T-helper 1 cell treated with Interleukin-12 subunit alpha and Interleukin-12 subunit beta and Interleukin-4 antibody, amounts not matched to agents 30 μg/mL and 1 μg/mL, for 36 hours (primary cell): ENCODE data around the gene TLE5.
"Not testable (repeated sequence)": the region's sequence is repeated elsewhere in the genome, so short reads cannot be mapped to it uniquely, and the experiment has no call there.

Source experiments
- H3K27ac Mint-ChIP-seq: one replicate; pipeline ENCODE4 v1.8.0; 2021; ENCODE audit warnings: mild to moderate bottlenecking, mixed read lengths
- H3K27me3 Mint-ChIP-seq: one replicate; pipeline ENCODE4 v1.8.0; 2021; ENCODE audit warnings: low read depth, mixed read lengths
- H3K36me3 Mint-ChIP-seq: one replicate; pipeline ENCODE4 v1.8.0; 2021; ENCODE audit warnings: low read depth, mixed read lengths
- H3K4me1 Mint-ChIP-seq: one replicate; pipeline ENCODE4 v1.8.0; 2021; ENCODE audit warnings: low read depth, mixed read lengths
- H3K4me3 Mint-ChIP-seq: one replicate; pipeline ENCODE4 v1.8.0; 2021; ENCODE audit warnings: mild to moderate bottlenecking, moderate library complexity, mixed read lengths
- H3K9me3 Mint-ChIP-seq: one replicate; pipeline ENCODE4 v1.8.0; 2021; ENCODE audit warnings: mixed read lengths

The TLE5 gene

DNA sequence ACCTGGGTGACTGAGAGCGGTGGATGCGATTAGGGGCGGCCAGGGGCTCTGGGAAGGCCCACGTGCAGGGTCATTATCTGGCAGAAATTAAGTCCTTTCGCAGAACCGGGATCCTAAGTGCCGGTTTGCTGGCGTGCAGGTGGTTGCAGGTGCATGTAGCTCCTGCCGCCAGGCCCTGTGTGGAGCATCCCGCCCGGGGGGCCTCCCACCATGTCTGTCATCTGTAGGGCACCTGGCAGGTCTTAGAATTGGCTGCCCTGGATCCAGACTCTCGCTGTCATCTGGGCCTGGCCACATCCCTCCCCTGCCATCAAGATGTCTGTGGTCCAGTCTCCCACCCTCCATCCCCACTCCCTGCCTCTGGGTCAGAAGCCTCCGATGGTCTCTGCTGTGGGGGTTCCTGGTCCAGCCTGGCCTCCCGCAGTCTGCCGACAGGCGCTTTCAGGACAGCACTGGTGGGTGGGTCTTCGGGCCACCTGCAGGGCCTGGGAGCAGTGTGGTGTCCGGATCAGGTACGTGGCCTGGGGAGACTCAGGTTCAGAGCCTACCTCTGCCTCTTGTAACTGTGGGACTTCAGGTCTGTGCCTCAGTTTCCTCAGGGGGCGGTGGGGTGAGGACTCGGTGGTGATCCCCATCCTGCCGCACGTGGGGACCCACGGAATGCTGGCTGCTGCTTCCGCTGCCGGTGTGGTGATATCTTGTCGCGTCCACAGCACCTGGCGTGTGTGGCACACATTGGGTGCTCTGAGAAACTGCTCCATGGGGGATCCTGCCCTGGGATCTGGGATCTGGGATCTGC, 37.3 kb upstream of the TLE5 start:
- no peaks in the 10 kb centered on the region for H3K9me3 Mint-ChIP-seq
- H3K36me3 Mint-ChIP-seq = no peaks in the 10 kb centered on the region
- no peak overlapping the region for H3K4me3 Mint-ChIP-seq
- peaks cover 34% of the 10 kb centered on the region for H3K27me3 Mint-ChIP-seq
- H3K27ac Mint-ChIP-seq = no peak overlapping the region
- peaks cover 18% of the 10 kb centered on the region for H3K4me1 Mint-ChIP-seq

DNA sequence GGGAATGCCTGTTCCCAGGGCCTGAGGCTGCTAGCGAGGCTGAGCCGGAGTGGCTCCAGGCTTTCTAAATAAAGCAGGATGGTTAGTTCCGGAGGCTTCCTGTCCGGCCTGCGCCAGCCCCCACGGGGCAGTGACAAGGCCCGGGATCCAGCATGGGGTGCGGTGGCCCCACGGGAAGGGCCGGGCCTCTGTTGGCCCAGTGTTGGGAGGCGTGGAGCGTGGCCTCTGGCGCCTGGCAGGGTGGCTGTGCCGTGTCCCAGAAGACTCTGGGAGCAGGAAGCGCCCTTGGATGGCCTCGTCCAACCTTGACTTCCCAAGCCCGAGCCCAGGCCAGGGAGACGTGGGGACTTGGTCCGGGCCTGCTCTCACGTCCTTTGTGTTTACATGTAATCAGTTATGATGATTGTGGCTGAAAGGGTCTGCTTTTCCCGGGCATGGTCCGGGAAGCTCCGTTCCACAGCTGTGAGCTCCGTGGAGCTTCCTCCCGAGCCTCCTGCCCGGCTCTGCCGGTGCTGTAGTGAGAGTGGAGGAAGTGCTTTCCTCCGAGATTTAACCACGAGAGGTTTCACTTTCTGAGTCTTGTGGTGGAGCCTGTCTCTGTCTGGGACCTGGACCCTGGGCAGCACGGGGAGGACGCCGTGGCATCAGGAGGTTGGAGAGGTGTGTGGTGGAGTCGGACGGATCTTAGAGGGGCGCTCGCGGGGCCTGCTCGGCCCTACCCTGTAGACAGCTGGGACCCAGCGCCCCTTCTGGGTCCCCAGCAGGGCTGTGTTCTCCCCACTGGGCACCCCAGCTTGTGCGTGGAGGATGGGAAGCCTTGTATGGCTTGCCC, 36.4 kb upstream of the TLE5 start:
- Mint-ChIP-seq H3K9me3 (no peaks in the 10 kb centered on the region), H3K36me3 (no peaks in the 10 kb centered on the region), H3K27me3 (peaks cover 34% of the 10 kb centered on the region), H3K4me1 (peaks cover 16% of the 10 kb centered on the region), H3K4me3 (peak overlapping the region; percentile 23), H3K27ac (no peak overlapping the region)

DNA sequence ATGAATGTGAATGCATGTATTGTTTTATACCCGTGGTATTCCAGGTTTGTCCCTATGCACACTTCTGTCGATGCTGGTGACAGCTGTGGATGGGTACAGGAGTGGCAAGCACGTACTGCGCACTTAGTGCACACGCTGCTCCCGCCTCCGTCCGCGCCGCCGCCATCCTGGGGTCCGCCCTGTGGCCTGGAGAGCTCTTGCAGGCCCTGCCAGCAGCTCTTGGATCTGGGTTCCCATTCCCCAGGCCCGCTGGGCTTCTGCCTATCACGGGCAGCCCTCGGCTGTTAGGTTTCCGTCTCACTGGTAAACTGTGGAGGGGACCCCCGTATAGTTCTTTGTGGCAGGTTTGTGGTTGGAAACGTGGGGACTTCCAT, 35.8 kb upstream of the TLE5 start:
- no peak overlapping the region for H3K4me3 Mint-ChIP-seq
- no peak overlapping the region for H3K27ac Mint-ChIP-seq
- peaks cover 14% of the 10 kb centered on the region for H3K4me1 Mint-ChIP-seq
- H3K27me3 Mint-ChIP-seq = peaks cover 35% of the 10 kb centered on the region
- H3K36me3 Mint-ChIP-seq = no peaks in the 10 kb centered on the region
- no peaks in the 10 kb centered on the region for H3K9me3 Mint-ChIP-seq

DNA sequence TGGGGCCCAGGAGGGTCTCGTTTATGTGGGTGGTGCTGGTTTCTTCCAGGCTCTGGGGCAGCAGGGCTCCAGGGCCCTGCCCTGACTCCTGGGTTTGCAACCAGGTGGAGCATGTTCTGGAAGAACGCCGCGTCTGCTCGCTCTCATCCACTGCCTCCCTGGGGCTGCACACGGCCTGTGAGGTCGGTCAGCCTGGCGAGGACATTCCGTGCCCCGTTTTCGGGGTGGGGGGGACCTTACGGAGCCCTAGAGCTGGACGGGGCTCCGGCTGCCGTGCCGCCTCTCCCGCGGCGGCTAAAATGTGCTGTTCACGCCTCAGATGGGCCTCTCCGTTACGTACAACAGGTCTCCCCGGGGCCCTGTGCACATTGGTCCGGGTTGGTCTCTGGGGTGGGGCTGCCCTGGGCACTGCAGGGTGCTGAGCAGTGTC, 35.2 kb upstream of the TLE5 start:
- Mint-ChIP-seq H3K36me3 (no peaks in the 10 kb centered on the region), H3K4me1 (peaks cover 14% of the 10 kb centered on the region), H3K27ac (no peak overlapping the region), H3K27me3 (peaks cover 41% of the 10 kb centered on the region), H3K9me3 (no peaks in the 10 kb centered on the region), H3K4me3 (no peak overlapping the region)

DNA sequence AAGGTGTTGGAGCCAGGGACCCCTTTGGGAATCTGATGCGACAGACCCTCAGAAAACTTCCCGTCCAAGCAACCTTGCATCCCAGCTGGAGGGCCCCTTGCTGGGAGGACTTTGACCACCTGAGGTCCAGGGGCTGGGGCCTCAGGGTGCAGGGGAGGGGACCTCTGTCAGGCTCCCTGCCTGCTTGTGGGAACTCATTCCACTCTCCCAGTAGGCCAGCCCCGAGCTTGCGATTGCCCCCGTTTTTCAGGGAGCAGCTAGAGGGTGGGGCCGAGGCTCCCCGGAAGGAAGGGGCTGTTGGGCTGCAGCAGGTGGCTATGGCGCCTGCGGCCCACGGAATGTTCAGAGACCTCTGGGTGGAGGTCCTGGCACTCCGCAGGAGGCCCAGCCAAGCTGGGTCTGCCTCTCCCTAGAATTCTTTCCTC, 34.6 kb upstream of the TLE5 start:
- peaks cover 14% of the 10 kb centered on the region for H3K4me1 Mint-ChIP-seq
- no peaks in the 10 kb centered on the region for H3K36me3 Mint-ChIP-seq
- peaks cover 44% of the 10 kb centered on the region for H3K27me3 Mint-ChIP-seq
- no peak overlapping the region for H3K27ac Mint-ChIP-seq
- H3K9me3 Mint-ChIP-seq = no peaks in the 10 kb centered on the region
- H3K4me3 Mint-ChIP-seq = no peak overlapping the region

DNA sequence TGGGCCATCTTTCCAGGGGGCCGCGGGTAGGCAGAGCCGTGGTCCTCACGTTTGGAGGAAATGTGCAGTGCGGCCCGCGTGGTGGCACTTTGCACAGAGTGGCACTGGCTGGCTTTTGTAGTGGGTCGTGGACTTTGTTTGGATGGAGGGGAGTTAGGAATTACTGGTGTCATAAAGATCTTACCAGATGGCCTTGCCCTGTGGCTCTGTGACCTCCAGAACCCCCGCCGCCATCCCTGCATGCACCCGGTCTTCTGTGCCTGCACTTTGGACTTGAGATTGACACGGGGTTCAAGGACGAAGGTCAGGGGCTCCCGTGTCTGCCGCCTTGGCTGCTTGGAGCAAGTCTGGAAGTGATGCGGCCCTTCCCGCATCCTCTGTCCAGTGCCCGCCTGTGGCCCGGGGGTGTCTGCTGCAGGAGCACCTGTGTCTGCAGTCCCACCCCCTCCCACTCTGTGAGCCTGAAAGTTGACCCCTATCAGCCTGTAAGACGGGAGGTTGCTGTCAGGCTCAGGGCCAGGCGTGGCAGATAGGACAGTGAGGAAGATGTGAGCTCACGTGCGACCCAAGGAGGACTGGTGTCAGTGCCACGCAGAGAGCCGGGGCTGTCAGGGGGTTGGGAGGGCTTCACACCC, 34.1 kb upstream of the TLE5 start:
- peak overlapping the region; percentile 43 for H3K4me3 Mint-ChIP-seq
- peaks cover 14% of the 10 kb centered on the region for H3K4me1 Mint-ChIP-seq
- no peaks in the 10 kb centered on the region for H3K9me3 Mint-ChIP-seq
- H3K27me3 Mint-ChIP-seq = peaks cover 41% of the 10 kb centered on the region
- no peak overlapping the region for H3K27ac Mint-ChIP-seq
- no peaks in the 10 kb centered on the region for H3K36me3 Mint-ChIP-seq

DNA sequence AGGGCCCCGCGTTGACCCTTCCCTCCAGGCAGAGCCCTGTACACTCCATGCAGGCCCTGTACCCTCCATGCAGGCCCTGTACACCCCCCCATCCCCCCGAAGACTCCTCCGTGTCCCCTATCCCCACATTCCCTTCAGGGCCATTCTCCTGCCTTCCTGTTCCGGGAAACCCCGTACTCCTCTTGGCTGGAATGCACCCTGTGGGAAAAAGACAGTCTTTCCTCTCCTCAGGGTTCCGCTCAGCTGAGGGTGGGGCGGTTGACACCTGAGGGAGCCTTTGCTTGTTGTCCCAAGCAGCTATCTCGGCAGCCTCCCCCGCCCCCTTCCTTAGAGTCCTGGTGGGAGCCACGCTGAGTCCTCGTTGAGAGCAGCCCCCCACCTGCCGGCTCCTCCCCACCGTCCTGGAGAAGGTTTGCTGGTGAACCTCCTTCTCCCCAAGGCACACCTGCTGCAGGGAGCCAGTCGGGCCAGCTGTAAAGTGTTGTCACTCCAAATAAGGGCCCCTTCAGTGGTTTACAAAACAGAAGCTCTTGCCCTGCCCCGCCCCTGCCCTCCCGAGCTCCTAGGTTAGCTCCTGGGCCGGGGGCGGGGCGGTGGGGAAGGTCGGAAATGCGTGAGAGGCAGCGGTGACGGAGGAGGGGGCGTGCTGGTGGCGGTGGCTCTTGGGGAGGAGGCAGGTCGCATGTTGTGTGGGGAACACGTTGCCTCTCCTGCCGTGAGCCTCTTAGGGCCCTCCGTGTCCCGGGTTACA, 33.3 kb upstream of the TLE5 start:
- H3K27me3 Mint-ChIP-seq = peaks cover 35% of the 10 kb centered on the region
- no peak overlapping the region for H3K27ac Mint-ChIP-seq
- H3K4me3 Mint-ChIP-seq = peak overlapping the region; percentile 45
- no peaks in the 10 kb centered on the region for H3K9me3 Mint-ChIP-seq
- peaks cover 14% of the 10 kb centered on the region for H3K4me1 Mint-ChIP-seq
- H3K36me3 Mint-ChIP-seq = no peaks in the 10 kb centered on the region

DNA sequence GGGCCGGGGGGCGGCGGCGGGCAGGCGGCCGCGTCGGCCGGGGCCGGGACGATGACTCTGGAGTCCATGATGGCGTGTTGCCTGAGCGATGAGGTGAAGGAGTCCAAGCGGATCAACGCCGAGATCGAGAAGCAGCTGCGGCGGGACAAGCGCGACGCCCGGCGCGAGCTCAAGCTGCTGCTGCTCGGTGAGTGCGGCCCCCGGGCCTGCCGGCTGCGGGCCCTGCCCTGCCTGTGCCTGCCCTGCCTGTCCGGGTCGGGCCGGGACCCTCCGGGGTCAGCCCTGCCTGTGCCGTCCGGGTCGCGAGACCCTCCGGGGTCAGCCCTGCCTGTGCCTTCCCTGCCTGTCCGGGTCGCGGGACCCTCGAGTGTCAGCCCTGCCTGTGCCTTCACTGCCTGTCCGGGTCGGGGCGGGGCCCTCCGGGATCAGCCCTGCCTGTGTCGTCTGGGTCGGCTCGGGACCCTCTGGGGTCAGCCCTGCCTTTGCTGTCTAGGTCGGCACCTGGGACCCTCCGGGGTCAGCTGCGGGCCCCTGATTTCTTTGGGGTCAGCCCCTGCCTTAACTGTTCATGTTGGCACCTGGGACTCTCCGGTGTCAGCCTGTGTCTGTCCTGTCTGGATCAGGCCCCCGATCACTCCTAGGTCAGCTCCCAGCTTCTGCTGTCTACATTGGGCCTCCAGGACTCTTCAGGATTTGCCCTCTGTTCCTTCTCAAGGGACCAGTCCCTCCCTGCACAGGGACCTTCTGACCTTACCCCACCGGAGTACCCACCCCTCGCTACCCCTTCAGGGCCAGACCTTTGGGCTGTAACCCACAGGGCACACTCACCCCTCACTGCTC, 32.5 kb upstream of the TLE5 start:
- Mint-ChIP-seq H3K4me1 (peaks cover 14% of the 10 kb centered on the region), H3K27me3 (peaks cover 35% of the 10 kb centered on the region)

DNA sequence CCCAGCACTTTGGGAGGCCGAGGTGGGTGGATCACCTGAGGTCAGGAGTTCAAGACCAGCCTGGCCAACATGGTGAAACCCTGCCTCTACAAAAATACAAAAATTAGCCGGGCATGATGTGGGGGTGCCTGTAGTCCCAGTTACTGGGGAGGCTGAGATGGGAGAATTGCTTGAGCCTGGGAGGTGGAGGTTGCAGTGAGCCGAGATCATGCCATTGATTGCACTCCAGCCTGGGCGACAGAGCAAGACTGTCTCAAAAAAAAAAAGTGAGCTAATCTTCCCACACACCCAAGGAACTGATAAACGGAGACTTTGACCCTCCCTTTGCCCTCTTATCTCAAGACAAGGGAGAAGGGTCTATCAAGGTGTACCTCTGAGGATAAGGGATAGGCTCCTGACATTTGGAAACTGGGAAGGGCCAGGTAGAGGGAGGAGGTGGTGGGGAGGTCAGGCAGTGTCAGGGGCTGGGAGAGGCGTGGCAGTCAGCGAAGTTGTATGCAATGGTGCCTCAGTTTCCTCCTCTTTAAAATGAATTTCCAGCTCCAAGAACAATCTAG, 27.1 kb upstream of the TLE5 start:
- not testable (repeated sequence) for H3K4me3 Mint-ChIP-seq, H3K9me3 Mint-ChIP-seq, H3K4me1 Mint-ChIP-seq, H3K27ac Mint-ChIP-seq, H3K36me3 Mint-ChIP-seq
- H3K27me3 Mint-ChIP-seq = peaks cover 10% of the 10 kb centered on the region

More for the DNA sequence above, 32.5 kb upstream of the TLE5 start:
- no peak overlapping the region for H3K27ac Mint-ChIP-seq
- H3K4me3 Mint-ChIP-seq = peak overlapping the region; percentile 45
- H3K36me3 Mint-ChIP-seq = no peaks in the 10 kb centered on the region
- H3K9me3 Mint-ChIP-seq = no peaks in the 10 kb centered on the region

DNA sequence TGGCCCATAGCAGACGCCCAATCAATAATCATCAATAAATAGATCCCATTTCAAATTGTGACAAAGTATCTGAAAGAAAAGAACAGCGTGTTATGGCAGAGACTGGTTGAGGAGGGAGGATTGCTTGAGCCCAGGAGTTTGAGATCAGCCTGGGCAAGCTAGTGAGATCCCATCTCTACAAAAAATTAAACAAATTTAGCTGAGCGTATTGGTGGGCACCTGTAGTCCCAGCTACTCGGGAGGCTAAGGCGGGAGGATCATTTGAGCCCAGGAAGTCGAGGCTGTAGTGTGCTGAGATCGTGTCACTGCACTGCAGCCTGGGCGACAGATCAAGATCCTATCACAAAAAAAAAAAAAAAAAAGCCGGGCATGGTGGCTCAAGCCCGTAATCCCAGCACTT, 25.5 kb upstream of the TLE5 start:
- no peak overlapping the region for H3K27ac Mint-ChIP-seq
- H3K4me1 Mint-ChIP-seq = no peaks in the 10 kb centered on the region
- H3K27me3 Mint-ChIP-seq = peaks cover 6% of the 10 kb centered on the region
- H3K36me3 Mint-ChIP-seq = no peaks in the 10 kb centered on the region
- H3K4me3 Mint-ChIP-seq = no peak overlapping the region
- no peaks in the 10 kb centered on the region for H3K9me3 Mint-ChIP-seq

DNA sequence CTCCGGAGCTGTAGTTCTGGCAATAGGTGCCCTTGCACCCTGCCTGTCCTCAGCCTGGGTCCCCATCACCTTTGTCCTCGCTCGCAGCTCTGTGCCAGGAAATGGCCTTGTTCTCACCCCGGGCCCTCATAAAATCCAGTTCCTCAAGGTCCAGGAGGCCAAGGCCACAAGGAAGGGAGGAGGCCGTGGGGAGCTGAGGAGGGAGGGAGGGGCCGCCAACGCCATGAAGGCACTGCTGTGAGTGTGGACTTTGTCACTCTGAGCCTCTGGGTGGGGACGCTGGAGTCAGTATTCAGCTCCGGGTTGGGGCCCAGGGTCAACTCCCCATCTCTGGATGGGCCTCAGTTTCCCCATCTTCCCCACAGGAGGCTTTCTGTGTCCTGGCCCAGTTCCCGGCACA, 22.6 kb upstream of the TLE5 start:
- Mint-ChIP-seq H3K27ac (no peak overlapping the region), H3K36me3 (no peaks in the 10 kb centered on the region), H3K9me3 (no peaks in the 10 kb centered on the region), H3K4me1 (no peaks in the 10 kb centered on the region), H3K27me3 (no peaks in the 10 kb centered on the region), H3K4me3 (no peak overlapping the region)

DNA sequence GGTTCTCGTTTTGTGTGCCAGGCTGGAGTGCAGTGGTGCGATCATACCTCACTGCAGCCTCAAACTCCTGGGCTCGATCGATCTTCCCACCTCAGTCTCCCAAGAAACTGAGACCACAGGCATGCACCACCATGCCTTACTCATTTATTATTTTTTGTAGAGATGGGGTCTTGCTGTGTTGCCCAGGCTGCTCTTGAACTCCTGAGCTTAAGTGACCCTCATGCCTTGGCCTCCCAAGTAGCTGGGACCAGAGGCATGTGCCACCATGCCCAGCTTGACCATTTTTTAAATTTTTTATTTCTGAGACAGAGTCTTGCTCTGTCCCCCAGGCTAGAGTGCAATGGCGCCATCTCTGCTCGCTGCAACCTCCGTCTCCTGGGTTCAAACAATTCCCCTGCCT, 21.7 kb upstream of the TLE5 start:
- no peaks in the 10 kb centered on the region for H3K4me1 Mint-ChIP-seq
- no peaks in the 10 kb centered on the region for H3K9me3 Mint-ChIP-seq
- no peak overlapping the region for H3K27ac Mint-ChIP-seq
- no peaks in the 10 kb centered on the region for H3K27me3 Mint-ChIP-seq
- no peak overlapping the region for H3K4me3 Mint-ChIP-seq
- H3K36me3 Mint-ChIP-seq = no peaks in the 10 kb centered on the region

DNA sequence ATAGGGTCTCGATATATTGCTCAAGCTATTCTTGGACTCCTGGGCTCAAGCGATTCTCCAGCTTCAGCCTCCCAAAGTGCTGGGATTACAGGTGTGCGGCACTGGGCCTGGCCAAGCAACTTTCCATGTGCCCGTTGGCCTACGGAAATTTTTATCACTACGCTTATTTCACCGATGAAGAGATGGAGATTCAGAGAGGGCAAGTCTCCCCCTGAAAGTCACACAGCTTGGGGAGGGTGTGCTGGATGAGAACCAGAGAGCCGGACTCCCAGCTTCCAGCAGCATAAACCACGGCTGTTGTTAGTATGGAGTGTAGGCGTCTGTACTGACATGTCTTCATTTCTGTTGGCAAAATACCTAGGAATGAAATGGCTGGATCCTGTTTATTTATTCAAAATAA, 20.0 kb upstream of the TLE5 start:
- no peak overlapping the region for H3K27ac Mint-ChIP-seq
- H3K27me3 Mint-ChIP-seq = no peaks in the 10 kb centered on the region
- no peaks in the 10 kb centered on the region for H3K9me3 Mint-ChIP-seq
- H3K4me1 Mint-ChIP-seq = no peaks in the 10 kb centered on the region
- H3K4me3 Mint-ChIP-seq = no peak overlapping the region
- H3K36me3 Mint-ChIP-seq = no peaks in the 10 kb centered on the region
